WERI-Rb-1 (cell line): ENCODE data around the gene NFATC3.

Experiments used
- DNase-seq: peaks from one replicate; pipeline ENCODE4 v3.0.0-alpha.2; 2020
- H3K27ac ChIP-seq: fragments of 250-450 bp; sonication (Bioruptor Pico); 2 replicates; pipeline ENCODE4 v1.5.1; 2020; ENCODE audit warnings: mild to moderate bottlenecking, moderate library complexity
- H3K27me3 ChIP-seq: fragments of 250-450 bp; sonication (Bioruptor Pico); 2 replicates; pipeline ENCODE4 v1.5.1; 2021; ENCODE audit warnings: mild to moderate bottlenecking, low read depth, moderate library complexity; ENCODE audit not compliant: insufficient read depth, severe bottlenecking
- H3K36me3 ChIP-seq: fragments of 250-450 bp; sonication (Bioruptor Pico); 2 replicates; pipeline ENCODE4 v1.5.1; 2020; ENCODE audit warnings: mild to moderate bottlenecking, moderate library complexity
- H3K4me3 ChIP-seq: 2 replicates; pipeline ENCODE4 v1.5.1; 2011; ENCODE audit warnings: low read depth, mild to moderate bottlenecking, control low read depth, low read length
- H3K9me3 ChIP-seq: fragments of 250-450 bp; sonication (Bioruptor Pico); 2 replicates; pipeline ENCODE4 v1.5.1; 2021; ENCODE audit warnings: mild to moderate bottlenecking, moderate library complexity; ENCODE audit not compliant: severe bottlenecking
- CTCF ChIP-seq: IDR thresholded peaks from 2 replicates; pipeline ENCODE4 v1.5.1; 2011; ENCODE audit warnings: low read depth, mild to moderate bottlenecking, control low read depth, inconsistent platforms, low read length

The NFATC3 gene

GRCh38 chr16:68227850-68228553 lies 142.8 kb downstream of the NFATC3 start:
- DNase-seq, result no peak
- Histone ChIP-seq H3K36me3 (peaks cover 26% of the 10 kb centered on the region), H3K27me3 (no peaks in the 10 kb centered on the region), H3K9me3 (no peaks in the 10 kb centered on the region), H3K27ac (no peak overlapping the region), H3K4me3 (no peak overlapping the region)
- TF ChIP-seq CTCF, result no peak

- Histone ChIP-seq H3K4me3 (no peak overlapping the region), H3K36me3 (peaks cover 26% of the 10 kb centered on the region), H3K9me3 (no peaks in the 10 kb centered on the region), H3K27me3 (no peaks in the 10 kb centered on the region), H3K27ac (no peak overlapping the region)
- no peak for TF ChIP-seq CTCF
- DNase-seq, result no peak
These were observed 143.5 kb downstream of the NFATC3 start for GRCh38 chr16:68228652-68229051.

- no peak overlapping the region for H3K4me3 ChIP-seq
- no peaks in the 10 kb centered on the region for H3K9me3 ChIP-seq
- no peak overlapping the region for H3K27ac ChIP-seq
- peak; percentile 78 for TF ChIP-seq CTCF
- peaks cover 26% of the 10 kb centered on the region for H3K36me3 ChIP-seq
- H3K27me3 ChIP-seq, result no peaks in the 10 kb centered on the region
- peak; percentile 37 for DNase-seq
These were observed 144.4 kb downstream of the NFATC3 start for GRCh38 chr16:68229431-68230175.

GRCh38 chr16:68230176-68230571 lies 145.0 kb downstream of the NFATC3 start:
- H3K27ac ChIP-seq, result no peak overlapping the region
- no peak for TF ChIP-seq CTCF
- no peaks in the 10 kb centered on the region for H3K9me3 ChIP-seq
- DNase-seq, result no peak
- peaks cover 26% of the 10 kb centered on the region for H3K36me3 ChIP-seq
- H3K27me3 ChIP-seq, result no peaks in the 10 kb centered on the region
- H3K4me3 ChIP-seq, result no peak overlapping the region

GRCh38 chr16:68230956-68231355 lies 145.8 kb downstream of the NFATC3 start:
- H3K36me3 ChIP-seq, result peaks cover 26% of the 10 kb centered on the region
- no peaks in the 10 kb centered on the region for H3K27me3 ChIP-seq
- no peak for TF ChIP-seq CTCF
- no peaks in the 10 kb centered on the region for H3K9me3 ChIP-seq
- H3K27ac ChIP-seq, result no peak overlapping the region
- no peak for DNase-seq
- H3K4me3 ChIP-seq, result no peak overlapping the region
